Measurements from ENCODE around the gene RPL15. TPM values are rescaled to one million over a fixed set of nuclear protein-coding genes. Genes with fewer than 3 reads are reported as not detected.

RPL15 gene
- total and polyA plus RNA-seq, 4 donors: 604 to 1,364 (median 1,055) TPM

DNA sequence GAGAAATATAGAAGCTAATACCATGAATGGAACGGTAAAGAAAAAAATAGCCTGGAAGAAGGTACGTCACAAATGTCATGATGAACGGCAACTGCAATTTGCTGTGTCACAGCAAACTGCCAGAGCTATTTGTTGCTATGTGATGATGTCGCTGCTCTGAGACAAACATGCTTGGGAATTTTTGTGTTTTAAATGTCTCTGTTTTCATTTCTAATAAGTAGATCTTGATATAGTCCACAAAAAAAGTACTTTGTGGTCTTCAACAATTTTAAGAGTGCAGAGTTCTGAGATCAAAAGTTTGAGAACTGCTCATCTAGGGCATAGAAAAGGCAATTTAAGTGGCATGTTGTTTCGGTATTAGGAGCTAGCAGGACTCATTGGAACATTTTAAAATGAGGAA lies 23.8 kb downstream of the RPL15 start (continued):
- TF ChIP-seq, protein P1, sequence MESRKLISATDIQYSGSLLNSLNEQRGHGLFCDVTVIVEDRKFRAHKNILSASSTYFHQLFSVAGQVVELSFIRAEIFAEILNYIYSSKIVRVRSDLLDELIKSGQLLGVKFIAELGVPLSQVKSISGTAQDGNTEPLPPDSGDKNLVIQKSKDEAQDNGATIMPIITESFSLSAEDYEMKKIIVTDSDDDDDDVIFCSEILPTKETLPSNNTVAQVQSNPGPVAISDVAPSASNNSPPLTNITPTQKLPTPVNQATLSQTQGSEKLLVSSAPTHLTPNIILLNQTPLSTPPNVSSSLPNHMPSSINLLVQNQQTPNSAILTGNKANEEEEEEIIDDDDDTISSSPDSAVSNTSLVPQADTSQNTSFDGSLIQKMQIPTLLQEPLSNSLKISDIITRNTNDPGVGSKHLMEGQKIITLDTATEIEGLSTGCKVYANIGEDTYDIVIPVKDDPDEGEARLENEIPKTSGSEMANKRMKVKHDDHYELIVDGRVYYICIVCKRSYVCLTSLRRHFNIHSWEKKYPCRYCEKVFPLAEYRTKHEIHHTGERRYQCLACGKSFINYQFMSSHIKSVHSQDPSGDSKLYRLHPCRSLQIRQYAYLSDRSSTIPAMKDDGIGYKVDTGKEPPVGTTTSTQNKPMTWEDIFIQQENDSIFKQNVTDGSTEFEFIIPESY (IDR thresholded peaks at IDR 0.05): no peak
- TF ChIP-seq NR2F2 (IDR thresholded peaks at IDR 0.05) (no peak), EGR1 (IDR thresholded peaks at IDR 0.05; ENCODE audit: low read depth in 2 of 2) (no peak), YY1 (IDR thresholded peaks at IDR 0.05) (no peak)

DNA sequence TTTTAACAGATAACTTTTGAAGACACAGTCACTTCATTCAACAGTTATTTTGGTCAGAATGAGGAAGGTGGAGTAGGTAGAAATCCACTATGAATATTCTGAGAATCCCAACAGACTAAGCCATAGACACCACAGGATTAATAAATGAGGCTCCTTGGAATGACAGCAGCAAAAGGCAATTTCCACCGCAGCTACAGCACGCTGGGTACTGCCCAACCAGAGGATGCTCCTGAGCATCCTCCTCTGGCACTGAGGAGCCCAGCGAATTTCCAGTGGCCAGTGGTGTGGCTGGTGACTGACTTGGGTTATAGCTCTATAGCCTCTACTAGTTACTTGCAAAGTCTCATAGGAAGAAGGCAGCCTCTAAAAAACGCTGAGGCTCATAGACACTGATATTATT lies 24.5 kb downstream of the RPL15 start:
- Histone ChIP-seq H3K4me1 (ENCODE audit: control insufficient read depth in 4 of 4, insufficient read depth in 4 of 4, low read length in 3 of 4) (peaks cover 0 to 11% (median 8%) of the 10 kb centered on the region in 4 donors), H3K9me3 (ENCODE audit: control insufficient read depth in 4 of 4, low read length in 3 of 4) (peaks cover 0 to 2% (median 0%) of the 10 kb centered on the region in 4 donors), H3K27ac (ENCODE audit: low read depth in 1 of 2, low read length in 2 of 2) (no peak overlapping the region), H3K9ac (ENCODE audit: low read depth in 1 of 2, low read length in 2 of 2) (no peak overlapping the region), H3K36me3 (ENCODE audit: control insufficient read depth in 4 of 4, insufficient read depth in 3 of 4, low read depth in 1 of 4, low read length in 3 of 4) (no peaks in the 10 kb centered on the region), H3K27me3 (ENCODE audit: control insufficient read depth in 4 of 4, insufficient read depth in 4 of 4, low read length in 3 of 4) (no peaks in the 10 kb centered on the region), H3K4me3 (ENCODE audit: low read depth in 1 of 3, low read length in 3 of 3) (no peak overlapping the region)
- TF ChIP-seq RXRA (IDR thresholded peaks at IDR 0.05) (no peak), FOXA2 (IDR thresholded peaks at IDR 0.05) (no peak), SP1 (IDR thresholded peaks at IDR 0.05) (no peak), EGR1 (IDR thresholded peaks at IDR 0.05; ENCODE audit: low read depth in 2 of 2) (no peak), HNF4G (IDR thresholded peaks at IDR 0.05) (no peak), RAD21 (IDR thresholded peaks at IDR 0.05) (no peak), HNF4A (conservative IDR thresholded peaks at IDR 0.05) (no peak), YY1 (IDR thresholded peaks at IDR 0.05) (no peak), JUND (IDR thresholded peaks at IDR 0.05) (no peak), GABPA (IDR thresholded peaks at IDR 0.05 in 1 of 2, conservative IDR thresholded peaks at IDR 0.05 in 1 of 2) (no peak), FOXA1 (IDR thresholded peaks at IDR 0.05) (no peak), NR2F2 (IDR thresholded peaks at IDR 0.05) (no peak)
- TF ChIP-seq, protein P2, sequence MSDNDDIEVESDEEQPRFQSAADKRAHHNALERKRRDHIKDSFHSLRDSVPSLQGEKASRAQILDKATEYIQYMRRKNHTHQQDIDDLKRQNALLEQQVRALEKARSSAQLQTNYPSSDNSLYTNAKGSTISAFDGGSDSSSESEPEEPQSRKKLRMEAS (IDR thresholded peaks at IDR 0.05): no peak
- TF ChIP-seq, protein P3, sequence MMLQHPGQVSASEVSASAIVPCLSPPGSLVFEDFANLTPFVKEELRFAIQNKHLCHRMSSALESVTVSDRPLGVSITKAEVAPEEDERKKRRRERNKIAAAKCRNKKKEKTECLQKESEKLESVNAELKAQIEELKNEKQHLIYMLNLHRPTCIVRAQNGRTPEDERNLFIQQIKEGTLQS (IDR thresholded peaks at IDR 0.05): no peak
- TF ChIP-seq, protein P1 (IDR thresholded peaks at IDR 0.05): no peak
- TF ChIP-seq, protein P4, sequence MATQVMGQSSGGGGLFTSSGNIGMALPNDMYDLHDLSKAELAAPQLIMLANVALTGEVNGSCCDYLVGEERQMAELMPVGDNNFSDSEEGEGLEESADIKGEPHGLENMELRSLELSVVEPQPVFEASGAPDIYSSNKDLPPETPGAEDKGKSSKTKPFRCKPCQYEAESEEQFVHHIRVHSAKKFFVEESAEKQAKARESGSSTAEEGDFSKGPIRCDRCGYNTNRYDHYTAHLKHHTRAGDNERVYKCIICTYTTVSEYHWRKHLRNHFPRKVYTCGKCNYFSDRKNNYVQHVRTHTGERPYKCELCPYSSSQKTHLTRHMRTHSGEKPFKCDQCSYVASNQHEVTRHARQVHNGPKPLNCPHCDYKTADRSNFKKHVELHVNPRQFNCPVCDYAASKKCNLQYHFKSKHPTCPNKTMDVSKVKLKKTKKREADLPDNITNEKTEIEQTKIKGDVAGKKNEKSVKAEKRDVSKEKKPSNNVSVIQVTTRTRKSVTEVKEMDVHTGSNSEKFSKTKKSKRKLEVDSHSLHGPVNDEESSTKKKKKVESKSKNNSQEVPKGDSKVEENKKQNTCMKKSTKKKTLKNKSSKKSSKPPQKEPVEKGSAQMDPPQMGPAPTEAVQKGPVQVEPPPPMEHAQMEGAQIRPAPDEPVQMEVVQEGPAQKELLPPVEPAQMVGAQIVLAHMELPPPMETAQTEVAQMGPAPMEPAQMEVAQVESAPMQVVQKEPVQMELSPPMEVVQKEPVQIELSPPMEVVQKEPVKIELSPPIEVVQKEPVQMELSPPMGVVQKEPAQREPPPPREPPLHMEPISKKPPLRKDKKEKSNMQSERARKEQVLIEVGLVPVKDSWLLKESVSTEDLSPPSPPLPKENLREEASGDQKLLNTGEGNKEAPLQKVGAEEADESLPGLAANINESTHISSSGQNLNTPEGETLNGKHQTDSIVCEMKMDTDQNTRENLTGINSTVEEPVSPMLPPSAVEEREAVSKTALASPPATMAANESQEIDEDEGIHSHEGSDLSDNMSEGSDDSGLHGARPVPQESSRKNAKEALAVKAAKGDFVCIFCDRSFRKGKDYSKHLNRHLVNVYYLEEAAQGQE (IDR thresholded peaks at IDR 0.05): no peak
- DNase-seq (ENCODE audit: low spot score): no peak
- WGBS: 90% methylated on average over 4 of the region's 4 CpGs

Measured in liver (tissue), 9 donors.